Measurements from ENCODE around the gene CCDC187.
"Not testable (repeated sequence)": the region's sequence is repeated elsewhere in the genome, so short reads cannot be mapped to it uniquely, and the experiment has no call there.

CCDC187 gene

DNA sequence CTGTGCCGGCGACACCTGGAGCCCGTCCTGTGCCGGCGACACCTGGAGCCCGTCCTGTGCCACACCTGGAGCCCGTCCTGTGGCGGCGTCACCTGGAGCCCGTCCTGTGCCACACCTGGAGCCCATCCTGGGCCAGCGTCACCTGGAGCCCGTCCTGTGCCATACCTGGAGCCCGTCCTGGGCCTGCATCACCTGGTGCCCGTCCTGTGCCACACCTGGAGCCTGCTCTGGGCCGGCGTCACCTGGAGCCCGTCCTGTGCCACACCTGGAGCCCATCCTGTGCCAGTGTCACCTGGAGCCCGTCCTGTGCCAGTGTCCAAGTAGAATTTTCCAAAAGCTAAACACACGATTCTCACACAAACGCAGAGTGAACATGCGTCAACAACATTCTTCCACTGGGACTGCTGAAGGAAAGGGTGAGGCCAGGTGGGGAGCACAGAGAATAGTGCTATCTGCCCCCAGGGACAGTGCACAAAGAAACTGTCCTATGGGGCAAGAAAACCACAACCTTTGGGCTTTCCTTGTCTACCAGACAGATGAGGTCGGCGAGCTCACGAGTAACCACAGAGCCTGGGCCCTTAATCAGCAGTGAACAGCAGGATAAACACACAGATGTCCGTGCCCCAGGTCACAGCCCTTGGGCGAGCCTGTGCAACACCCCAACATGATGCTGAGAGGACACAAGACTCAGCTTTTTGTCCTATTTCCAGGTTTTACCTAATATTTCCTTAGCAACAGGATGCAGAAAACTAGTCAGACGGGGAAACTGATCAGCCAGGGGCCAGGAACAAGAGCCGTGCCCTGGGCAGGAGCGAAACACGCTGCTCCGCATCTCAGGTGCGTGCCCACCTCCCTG is 66.2 kb downstream of the CCDC187 start:
- DNase-seq, result no peak

- DNase-seq, result not testable (repeated sequence)
These were observed 67.2 kb downstream of the CCDC187 start for GRCh38 chr9:136236471-136237410.

DNA sequence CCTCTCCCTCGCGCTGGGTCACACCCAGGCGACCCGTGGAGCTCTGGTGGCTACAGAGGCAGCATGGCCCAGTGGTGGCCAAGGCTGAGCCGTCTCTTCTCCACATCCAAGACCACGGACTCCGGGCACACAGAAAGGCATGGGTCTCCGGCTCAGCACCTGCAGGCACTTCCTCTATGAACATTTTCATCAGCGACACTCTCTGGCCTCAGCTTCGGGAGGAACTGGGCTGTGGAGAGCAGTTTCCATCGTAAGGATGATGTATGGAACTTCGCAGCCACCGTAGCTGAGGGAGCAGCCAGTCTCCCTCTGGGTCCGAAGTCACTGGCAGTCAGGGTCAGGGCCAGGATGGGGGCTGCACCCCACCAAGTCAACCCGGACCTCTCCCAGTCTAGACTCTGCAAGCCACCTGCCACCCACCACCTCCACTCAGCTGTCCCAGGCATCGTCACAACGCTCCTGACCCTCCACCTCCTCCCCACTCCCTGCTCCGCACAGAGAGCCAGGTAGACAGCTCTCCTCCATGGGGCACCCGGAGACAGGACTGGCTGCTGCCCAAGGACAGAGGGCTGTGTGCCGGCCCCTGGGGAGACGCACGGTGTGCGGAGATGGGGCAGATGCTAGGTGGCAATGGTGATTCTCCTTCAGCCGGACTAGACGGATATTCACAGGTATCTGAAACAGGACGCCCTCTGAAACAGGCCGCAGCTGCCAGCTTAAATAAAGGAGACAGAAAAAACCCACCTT is 68.0 kb downstream of the CCDC187 start:
- DNase-seq, result no peak

DNA sequence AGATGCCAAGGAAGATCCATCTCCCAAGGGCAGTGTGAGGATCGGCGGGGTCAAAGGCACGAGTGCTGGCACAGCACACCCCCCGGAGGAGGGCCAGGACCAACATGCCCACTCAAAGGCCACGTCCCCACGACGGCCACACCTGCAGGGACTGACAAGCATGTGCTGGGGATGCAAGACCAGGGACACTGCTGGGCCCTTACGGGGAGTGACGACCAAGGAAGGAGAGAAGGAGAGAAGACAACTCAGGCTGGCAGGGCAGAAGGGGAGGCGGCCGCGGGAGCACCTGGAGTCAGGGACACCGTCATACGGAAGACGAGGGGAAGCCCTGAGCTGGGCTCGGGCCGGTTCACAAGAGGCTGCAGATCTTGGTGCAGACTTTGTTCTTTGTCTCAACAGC is 68.7 kb downstream of the CCDC187 start:
- DNase-seq, result no peak

DNA sequence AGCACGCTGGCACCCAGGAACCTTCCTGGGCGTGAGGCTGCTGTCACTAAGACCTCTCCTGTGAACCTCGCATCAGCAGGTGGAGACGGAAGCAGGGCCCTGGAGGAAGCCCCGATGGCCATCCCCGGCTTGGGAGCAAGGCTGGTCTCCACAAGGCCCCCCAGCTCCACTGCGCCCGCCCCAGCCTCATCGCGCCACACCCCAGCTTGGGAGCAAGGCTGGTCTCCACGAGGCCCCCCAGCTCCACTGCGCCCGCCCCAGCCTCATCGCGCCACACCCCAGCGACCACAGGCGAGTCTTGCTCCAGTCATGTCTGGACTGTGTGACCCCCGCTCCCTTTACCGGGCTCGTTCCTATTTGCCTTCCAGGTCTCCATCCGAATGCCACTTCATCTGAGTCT is 69.3 kb downstream of the CCDC187 start:
- no peak for DNase-seq

DNA sequence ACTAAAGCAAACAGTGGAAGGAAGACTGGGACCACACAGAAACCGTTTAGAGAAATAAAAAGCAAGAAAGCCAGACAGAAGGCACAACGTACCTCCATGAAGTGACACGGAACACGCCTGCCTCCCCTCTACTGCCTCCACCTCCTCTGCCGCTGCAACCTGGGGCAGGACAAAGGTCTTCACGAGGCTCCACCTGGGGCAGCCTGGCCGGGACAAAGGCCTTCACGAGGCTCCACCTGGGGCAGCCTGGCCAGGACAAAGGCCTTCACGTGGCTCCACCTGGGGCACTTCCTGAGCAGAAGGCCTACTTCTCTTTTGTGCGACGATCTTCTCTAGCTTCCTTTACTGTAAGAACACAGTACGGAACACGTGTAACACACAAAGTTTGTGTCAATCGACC is 70.0 kb downstream of the CCDC187 start:
- no peak for DNase-seq

- peak in 1 of 5 donors; percentile 22 for DNase-seq
These were observed 70.5 kb downstream of the CCDC187 start for GRCh38 chr9:136233411-136233810.

DNA sequence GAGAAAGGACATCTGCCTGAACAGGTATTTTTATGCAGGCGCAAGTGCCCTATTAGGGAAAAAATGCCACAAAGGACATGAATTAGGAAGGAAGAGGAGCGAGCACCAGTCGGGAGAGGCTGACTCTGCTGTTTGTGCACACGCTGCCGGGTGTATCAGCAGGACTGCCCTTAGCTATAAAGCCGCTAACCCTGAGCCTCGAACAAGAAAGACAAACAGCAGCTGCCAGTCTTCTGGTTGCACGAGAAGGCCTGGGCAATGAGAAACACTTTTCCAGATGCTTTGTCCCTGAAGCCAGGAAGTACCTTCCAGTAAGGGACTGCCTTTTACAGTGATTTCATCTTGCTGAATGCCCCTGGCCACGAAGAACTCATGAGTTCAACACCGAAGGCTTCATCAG is 70.9 kb downstream of the CCDC187 start:
- DNase-seq, result no peak

GRCh38 chr9:136231478-136232297 is 72.2 kb downstream of the CCDC187 start:
- peak in 2 of 5 donors; percentile 10 to 84 for DNase-seq

DNA sequence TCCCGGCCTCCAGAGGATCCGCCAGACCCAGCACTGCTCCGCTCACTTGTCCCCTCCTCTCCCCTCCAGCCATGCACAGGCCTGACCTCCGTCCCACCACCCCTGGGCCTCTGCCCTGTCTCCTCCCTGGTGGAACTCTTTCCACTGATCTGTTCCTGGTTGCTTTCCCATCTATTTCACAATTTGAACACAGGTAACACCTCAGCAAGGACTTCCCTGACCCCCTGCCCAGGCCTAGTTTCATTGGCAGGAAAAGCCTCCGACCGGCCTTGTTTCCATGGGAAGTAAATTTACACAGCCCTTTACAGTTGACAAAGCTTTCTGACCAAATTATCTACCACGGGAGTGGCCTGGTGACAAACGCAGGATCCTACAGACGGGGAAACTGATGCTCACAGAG is 73.1 kb downstream of the CCDC187 start:
- DNase-seq, result no peak

- no peak for DNase-seq
These were observed 73.5 kb downstream of the CCDC187 start for GRCh38 chr9:136230365-136230764.

GRCh38 chr9:136229096-136230065 is 74.5 kb downstream of the CCDC187 start:
- DNase-seq, result no peak

DNA sequence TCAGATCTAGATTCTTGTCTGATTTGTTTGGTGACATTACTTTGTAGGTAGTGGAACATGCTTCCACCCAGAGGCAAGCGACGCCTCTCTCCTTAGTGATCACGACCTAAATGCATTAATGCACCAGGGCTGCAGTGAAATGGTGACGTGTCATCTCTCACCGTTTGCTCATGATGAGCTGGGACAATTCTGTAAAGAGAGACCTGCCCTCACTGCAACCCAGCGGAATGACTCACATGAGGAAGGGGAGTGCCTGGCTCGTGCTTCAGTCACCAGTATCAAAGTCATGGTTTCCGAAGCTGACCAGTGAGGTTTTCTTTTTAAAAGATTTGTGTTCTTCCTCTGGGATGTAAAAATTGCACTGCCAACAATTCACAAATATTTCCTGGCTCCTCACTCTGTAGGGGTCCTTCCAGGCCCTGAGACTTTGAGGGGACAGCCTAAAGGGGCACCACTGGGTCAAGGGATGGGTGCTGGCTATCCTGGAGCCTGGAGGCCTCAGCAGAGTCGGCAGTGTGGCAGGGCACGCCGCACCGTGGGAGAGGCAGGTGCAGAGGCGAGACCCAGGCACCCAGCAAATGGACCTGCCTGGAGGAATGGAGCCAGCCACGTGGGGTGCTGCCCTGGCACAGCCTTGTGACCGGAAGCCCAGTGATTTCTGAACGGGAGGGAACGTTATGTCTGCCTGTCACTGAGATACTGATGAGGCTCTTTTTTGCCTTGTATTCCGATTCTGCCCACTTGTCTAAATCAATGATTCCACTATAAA is 75.6 kb downstream of the CCDC187 start:
- DNase-seq, result no peak

DNA sequence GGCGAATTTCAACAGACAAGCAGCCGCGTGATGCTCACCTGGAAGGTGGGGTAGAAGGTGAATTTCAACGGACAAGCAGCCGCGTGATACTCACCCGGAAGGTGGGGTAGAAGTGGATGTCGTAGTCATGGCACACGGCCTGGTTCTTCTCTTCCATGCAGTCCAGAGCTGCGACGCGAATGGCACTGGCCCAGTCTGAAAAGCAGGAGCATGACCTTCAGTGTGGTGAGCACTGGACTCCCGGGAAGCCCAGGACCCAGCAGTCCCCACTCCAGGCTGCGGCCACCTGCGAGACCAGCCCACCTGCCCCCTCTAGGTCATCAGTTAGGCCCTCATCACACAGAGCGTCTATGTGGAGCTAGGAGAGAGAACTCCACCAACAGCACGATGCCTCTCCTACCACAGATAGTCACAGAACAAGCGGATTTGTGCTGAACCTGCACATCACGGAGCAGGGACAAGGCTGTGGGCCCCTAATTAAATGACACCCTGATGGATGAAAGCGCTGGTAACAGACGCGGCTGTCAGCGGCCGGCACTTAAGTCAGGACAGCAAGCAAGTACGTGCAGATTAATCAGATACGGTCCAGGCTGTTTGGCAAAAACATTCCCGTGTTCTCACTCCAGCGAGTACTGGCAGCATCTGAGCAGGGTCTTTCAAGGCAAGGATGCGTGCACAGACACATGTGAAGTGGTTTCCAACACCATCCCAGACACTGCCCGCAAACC is 77.0 kb downstream of the CCDC187 start:
- DNase-seq, result no peak

DNA sequence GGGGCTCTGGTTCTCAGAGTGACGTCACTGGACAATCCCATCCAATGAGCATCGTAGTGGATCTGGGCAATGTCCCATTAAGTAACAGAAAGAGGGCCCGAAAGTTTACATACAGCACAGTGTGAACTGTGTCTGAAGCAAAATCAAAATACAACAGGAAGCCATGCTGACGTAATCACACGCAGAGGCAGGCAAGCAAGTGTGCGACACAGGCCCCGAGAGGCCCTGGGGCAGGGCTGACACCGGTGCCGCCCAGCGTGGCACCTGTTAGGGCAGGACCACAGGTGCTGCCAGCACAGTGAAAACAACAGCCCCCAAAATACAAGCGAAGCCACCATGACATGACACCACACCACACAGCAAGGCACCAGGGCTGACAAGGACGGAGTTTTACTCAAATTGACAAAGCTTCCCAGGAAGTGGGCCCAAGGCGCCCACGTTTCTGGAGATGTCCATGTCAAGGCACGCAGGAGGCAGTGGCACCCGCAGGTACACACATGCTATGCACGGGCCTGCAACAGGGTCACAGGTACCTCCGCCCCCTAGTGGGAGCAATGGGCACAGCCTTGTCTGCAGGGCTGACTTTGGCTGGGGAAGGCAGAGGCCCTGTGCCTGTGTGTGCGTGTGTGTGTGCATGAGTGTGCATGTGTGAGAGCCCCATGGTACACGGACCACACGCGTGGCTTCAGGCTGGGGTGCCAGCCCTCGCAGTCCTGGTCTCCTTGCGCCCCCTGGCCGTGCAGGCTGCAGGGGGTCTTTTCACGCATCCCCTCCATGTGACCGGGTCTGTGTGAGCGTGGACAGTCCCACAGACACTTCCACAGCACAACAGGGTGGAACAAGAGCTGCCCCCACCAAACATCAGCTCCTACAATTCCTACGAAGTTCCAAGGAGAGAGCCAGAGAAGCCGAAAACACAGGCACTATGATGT is 77.9 kb downstream of the CCDC187 start:
- DNase-seq, result peak; percentile 33 to 73 (median 64)

DNA sequence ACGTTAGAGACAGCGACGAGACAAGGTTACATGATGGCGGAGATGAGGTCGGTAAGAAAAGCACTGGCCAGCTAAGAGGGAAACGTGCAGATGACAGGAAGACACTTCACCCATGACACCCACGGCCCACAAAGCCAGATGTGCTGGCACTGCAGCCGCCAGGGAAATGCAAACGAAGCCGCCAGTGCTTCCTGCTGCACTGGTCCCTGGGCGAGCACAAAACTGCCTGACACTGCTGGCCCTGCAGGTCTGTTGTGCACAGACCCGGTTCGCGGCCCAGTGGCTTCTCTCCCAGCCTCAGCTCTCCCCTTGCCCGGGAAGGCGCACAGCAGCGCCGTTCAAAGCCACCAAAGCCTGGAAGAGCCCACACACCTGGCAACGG is 78.5 kb downstream of the CCDC187 start:
- peak in 3 of 5 donors; percentile 36 to 64 (median 51) for DNase-seq

GRCh38 chr9:136223871-136224640 is 79.8 kb downstream of the CCDC187 start:
- DNase-seq, result no peak
